GM21447 (cell line): ENCODE data around the gene ABCE1.

Experiments
- ATAC-seq: cut with Tn5 transposase; IDR thresholded peaks from one replicate; pipeline ENCODE4 v1.9.1; 2021; ENCODE audit not compliant: unreplicated experiment

The ABCE1 gene

DNA sequence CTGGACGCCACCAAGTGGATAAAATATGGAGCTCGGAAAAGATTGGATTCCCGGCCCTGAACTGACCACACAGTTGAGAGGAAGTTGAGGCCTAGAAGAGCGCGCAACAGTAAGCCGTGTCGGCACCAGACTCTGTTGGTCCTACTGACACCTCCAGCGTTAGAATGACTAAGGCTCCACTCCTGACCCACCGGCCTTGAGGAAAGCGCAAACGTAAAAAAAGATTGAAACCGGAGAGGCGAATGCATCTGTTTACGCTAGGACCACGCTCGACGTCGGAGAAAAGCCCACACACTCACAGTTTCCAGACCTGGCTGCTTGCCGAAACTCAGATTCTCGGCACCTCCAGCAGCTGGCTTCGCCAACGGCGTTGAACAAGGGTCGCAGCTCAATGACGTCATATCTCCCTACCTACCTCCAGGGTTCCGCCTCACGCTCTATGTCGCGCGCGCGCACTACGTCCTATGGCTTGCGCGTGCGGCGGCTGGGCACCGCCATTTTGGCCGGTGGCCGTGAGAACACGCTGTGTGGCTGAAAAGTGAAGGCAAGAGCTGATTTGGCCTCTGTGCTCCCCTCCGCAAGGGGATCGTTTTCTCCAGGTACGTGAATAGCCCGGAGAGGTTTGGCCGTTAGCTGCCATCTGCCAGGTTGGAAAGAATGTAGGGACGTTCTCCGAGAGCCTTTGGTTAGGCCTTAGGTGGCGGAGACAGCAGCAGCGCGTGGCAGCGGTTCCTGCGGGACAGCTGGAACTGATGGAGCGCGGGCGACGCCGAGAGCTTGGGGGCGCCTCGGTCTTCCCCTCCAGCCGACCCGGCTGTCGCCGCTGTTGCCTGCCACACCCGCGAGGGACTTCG, at the start of gene ABCE1, which contains the start of gene ANAPC10:
TSS of gene ABCE1 (plus strand) at position 491 of the 854 bp plus-strand sequence. CDS start 6,102 bp downstream, outside the sequence.
TSS of gene ANAPC10 (minus strand) at position 376 of the 854 bp plus-strand sequence. CDS start 2,097 bp downstream, outside the sequence.
- peak; percentile 77 for ATAC-seq

DNA sequence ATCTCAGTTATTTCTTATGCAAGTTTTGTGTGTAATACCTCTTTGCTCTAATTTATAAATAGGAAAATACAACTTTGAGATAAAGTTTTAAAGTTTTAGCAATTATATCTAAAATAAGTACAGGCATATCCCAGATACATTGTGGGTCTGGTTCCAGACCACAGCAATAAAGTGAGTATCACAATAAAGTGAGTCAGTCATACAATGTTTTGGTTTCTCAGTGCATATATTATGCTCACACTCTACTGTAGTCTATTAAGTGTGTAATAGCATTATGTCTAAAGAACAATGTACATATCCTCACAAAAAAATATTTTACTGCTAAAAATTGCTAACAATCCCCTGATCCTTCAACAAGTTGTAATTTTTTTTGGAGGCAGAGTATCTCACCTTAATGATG, 49.3 kb upstream of the ABCE1 start:
- no peak for ATAC-seq

DNA sequence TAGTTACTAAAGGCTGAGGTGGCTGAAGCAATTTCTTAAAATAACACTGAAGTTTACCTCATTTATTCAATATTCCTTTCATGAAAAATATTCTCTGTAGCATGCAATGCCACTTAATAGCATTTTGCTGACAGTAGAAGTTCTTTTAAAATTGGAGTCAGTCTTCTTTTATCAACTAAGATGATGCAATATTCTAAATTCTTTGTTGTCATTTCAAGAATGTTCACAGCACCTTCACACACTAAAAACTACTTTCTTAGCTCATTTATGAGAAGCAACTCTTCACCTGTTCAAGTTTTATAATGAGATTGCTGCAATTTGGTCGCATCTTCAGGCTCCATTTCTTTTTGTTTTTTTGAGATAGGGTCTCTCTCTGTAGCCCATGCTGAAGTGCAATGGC, 48.9 kb upstream of the ABCE1 start:
- ATAC-seq, result no peak

DNA sequence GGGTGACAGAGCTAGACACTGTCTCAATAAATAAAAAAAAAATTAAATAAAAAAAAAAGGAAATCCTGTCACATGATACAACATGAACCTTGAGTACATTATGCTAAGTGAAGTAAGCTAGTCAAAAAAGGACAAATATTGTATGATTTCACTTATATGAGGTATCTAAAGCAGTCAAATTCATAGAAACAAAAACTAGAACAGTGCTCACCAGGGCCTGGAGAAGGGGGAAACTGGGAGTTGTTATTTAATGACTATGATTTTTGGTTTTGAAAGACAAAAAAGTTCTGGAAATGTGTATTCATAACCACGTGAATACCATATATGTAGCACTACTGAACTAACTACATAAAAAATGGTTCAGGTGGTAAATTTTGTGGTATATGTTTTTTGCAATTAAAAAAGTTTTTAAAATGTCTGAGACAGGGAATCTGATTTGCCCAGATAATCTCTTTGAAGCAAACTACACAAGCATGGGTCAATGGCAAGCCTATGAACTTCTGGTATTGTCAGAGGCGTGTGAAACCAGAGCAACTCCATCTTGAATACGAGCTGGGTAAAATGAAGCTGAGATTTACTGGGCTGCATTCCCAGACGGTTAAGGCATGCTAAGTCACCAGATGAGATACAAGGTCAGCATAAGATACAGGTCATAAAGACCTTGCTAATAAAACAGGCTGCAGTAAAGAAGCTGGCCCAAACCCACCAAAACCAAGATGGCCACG, 42.4 kb upstream of the ABCE1 start:
- ATAC-seq, result no peak

DNA sequence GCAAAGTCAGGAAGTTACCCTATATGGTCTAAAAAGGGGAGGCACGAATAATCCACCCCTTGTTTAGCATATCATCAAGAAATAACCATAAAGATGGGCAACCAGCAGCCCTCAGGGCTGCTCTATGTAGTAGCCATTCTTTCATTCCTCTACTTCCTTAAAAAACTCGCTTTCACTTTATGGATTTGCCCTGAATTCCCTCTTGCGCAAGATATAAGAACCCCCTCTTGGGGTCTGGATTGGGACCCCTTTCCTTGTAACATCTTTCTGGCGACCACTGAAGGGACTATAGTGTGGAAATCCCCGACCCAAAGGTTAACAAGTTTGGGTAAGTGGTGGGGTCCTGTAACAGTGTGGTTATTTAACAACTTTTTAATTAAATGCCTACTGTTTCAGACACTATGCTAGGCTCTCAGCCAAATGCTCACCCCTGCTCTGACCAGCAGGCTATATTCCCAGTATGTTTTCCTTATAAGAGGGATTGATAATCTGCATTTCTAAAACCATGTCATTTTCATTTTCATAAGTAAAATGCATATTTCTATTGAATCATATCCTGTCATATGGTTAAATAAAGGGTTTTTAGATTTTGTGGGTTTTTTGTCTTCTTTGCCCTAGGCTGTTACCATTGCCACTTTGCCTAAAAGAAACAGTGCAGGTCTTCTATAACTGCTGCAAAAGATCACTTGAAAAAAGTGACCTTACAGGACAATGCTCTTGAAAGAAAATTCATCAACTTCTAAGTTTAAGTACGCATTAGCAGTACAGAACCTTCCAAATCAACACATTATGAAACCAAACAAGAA, 41.6 kb upstream of the ABCE1 start:
- ATAC-seq, result no peak

DNA sequence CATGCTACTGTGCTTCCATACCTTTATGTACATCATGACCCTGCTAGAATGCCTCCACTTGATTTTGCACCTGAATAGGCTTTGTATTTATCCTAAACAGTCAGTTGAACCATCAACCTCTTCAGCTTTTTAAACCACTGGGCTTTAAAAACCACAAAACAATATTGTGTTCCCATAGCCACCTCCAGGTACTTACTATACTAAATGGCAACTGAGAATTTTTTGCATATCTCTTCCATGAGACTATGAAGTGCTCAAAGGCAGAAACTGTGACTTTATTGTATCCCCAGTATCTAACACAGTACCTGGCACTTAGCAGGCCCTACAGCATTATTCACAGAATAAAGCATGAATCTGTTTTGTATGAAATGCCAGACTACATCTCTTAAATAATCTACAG, 39.9 kb upstream of the ABCE1 start:
- no peak for ATAC-seq

DNA sequence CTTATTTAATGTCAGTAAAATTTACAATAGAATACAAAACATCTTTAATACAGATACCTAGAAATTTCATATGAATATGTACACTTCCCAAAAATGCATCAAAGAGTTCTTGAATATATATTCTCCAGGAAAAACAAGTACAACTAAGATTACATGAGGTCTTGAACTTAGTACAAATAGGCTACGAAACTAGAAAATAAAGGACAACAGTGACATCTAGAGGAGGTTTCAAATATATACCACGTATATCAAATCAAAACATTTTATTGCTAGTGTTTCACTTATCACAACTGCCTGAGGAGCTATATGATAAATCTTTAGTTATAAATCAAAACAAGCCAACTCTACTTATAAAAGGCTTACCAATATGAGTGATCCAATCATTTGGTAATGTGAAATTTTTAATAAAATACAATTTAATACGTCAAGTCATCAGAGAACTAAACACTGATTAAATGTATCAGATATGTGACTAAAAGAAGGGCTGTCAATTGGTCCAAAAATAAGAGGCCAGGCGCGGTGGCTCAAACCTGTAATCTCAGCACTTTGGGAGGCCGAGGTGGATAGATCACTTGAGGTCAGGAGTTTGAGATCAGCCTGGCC, 36.7 kb upstream of the ABCE1 start:
- peak; percentile 67 for ATAC-seq

DNA sequence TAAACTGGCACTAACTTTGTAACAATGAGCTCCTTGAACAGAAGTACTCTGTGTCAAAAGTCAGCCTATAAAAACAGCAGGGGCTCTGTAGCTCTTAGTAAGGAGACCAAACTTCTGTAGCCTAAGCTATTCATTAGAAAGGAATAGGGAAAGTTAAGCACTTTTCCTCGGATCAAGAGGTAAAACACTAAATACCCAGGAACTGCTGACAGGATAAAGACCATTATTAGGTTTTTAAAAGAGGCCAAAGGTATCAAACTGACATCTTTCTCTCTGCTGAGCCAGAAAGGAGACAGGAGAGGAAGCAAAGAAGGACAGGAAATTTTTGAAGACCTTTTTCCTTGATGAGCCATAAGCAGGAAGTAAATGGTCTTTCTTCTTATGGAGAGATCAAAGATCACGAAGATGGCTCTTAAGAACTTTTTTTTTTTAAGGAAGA, 32.0 kb upstream of the ABCE1 start:
- ATAC-seq, result no peak

DNA sequence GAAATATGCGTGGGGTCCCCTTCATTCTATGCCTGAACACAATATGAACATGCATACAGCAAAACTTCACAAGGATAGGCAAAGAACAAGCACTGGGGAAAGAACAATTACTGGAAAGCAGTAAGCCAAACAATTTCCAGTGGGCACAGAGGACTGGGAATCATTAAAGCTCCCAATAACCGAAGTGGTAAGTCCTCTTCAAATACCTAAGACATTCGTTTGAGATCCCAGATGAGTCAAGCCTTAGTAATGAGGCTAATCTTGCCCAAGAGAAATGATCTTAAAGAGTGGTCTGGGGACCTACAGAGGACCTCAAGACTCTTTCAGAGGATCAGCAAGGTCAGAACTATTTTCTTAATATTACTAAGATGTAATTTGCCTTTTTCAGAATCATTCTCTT, 28.8 kb upstream of the ABCE1 start:
- no peak for ATAC-seq

DNA sequence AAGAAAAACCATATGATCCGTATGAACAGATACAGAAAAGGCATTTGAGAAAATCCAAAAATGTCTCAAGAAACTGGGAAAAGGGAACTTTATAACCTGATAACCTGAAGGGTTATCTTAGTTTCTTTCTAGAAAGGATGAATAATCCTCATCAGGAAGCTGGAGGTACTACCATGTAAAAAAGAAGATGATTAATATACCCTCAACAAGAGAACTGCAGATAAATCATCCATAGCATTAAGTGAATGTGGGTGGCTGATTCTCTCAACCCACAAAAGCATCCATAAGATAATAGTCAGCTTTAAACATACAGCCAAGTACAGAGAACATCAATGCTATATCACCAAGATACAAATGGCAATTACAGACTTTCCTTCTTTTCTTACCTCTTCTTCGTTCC, 26.6 kb upstream of the ABCE1 start:
- no peak for ATAC-seq

DNA sequence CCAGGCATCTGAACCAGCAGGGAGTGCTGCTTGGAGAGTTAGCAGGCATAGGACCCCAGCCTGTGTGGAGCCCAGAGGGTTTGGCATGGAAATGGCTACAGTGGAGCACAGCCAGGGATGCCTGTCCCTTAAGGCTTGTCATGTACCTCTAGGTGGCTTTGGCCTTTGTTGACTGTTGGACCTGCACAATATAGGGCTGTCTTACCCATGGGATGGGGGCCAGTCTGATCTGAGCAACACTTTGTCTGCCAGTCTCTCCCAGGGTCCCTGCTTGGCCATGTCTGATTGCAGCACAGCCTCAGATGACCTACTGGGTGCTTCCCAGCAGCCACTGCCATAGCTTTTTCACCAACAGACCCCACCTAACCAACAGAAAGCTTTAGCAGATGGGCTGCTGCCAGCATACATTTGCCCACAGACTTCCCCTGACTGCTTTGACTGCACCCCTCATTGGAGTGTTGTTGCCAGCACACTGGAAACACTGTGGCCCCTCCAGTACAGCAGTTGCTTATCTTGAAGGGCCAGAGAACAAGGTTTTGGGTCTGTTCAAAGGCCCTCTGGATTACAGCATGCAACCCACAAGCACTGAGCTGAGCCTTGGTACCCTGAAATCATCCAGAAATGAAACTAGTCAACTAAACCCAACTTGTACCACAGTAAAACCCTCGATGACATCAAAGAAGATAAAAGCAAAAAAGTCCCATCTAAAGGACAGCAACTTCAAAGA, 22.2 kb upstream of the ABCE1 start:
- ATAC-seq, result no peak

DNA sequence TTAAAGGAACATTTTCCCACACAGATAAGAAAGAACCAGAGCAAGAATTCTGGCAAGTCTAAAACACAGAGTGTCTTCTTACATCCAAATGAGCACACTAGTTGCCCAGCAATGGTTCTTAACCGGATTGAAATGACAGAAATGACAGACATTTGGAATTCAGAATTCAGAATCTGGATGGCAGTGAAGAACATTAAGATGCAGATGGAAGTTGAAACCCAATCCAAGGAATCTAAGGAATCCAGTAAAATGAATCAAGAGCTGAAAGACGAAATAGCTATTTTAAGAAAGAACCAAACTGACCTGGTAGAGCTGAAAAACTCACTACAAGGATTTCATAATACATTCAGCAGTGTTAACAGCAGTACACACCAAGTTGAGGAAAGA, 21.6 kb upstream of the ABCE1 start:
- no peak for ATAC-seq

DNA sequence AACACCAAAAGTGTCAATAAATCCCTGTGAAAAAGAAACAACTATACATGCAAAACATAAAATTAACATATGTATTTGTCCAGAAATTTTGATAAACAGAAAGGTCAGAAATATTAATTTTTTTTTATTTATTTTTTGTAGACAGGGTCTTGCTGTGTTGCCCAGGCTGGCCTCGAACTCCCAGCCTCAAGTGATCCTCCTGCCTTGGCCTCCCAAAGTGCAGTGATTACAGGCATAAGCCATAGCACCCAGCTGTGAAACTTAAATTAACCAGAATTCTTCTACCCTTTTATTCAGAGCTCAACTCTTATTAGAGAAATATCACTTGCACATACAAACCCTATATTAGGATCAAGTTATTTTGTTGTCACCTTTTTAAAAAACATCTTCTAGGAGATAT, 16.4 kb upstream of the ABCE1 start:
- no peak for ATAC-seq

DNA sequence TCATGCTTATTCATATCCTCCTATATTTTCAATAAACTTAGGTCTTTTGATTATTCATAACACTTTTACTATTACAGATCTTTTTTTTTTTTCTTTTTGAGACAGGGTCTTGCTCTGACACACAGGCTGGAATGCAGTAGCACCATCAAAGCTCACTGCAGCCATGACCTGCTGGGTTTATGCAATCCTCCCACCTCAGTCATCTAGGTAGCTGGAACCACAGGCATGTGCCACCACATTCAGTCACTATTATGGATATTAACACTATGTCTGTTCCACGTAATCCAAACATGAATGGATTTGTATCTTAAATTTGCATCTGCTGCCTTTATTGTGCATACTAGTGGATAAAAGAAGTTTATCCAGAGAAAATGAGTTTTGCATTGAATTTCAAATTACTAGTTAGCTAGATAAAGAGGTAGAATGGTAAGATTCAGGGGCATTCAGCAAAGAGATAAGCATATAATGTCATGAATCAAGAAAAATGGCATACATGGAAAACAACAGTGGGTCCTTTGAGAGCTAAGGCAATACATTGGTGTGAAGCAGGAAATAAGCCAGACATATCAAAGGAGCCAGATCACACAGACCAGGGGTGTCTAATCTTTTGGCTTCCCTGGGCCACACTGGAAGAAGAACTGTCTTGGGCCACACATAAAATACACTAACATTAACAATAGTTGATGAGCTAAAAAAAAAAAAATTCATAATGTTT, 14.1 kb upstream of the ABCE1 start:
- ATAC-seq, result no peak

DNA sequence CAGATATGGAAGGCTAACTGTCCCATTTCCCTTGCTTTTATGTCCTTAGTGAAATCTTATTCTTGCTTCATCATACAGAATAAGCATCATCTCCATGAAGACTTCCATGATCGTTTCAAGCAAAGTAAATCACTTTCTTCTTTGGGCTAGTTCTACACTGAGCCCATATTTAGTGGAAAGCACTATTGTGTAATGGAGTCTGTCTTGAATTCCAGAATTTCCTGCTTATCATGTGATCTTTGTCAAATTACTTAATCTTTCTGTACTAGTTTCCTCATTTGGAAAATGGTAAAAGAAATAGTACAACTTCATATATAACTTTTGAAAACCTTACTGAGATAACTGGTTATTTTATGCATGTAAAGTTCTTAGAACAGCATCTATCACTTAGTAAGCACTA, 7.7 kb upstream of the ABCE1 start:
- no peak for ATAC-seq

DNA sequence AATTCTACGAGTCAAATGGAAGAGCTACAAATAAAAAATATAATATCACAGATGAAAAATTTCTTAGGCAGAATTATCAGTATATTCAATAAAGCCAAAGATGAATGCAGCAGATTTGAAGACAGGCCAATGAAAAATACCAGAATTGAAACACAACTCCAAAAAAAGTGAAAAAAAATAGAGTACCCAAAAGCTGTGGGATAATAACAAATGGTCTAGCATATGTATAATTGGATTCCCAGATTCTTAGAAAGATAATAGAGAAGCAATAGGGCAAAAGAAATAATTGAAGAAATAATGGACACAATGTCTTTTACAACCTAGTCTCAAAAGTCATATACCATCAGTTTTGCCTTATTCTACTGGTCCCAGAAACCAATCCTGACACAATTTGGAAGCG, 4.5 kb upstream of the ABCE1 start:
- ATAC-seq, result no peak

DNA sequence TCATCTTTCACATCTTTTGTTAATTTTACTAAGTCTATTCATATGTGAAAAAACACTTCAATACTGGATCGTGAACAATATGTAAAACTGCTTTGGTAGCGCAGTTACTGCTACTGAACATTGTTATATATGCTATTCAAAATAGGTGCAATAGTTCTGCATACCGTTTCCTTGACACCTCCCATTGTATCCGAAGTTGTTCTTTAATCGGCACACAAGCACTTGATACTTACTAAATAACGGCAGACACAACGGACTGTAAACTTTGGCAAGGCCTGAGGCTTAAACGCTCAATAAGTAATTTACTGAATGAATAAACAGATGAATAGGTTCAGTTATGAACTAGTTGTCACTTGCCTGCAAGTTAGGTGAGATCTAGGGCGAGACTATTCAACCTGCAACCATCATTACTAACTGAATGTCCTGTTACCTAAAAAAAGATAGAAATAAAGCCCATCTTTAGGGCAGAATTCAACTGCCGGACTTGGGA, 735 bp upstream of the ABCE1 start:
- ATAC-seq, result peak; percentile 0

DNA sequence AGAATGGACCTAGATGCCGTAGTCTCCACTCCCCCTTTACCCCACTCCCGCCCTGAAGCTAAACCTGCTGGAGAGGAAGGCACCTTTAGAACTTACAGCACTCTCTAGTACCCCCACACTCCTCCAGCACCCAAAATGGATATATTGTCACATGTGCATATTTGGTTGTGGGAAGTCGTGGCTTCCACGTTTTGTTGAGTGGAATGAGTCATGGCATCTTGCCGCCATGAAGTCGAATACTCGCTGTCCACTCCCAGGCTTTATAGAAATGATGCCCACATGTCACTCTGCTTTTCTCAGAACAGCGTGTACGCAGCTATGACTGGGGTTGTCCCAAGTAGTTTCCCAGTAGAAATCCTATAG, 545 bp downstream of the ABCE1 start:
- peak; percentile 17 for ATAC-seq

DNA sequence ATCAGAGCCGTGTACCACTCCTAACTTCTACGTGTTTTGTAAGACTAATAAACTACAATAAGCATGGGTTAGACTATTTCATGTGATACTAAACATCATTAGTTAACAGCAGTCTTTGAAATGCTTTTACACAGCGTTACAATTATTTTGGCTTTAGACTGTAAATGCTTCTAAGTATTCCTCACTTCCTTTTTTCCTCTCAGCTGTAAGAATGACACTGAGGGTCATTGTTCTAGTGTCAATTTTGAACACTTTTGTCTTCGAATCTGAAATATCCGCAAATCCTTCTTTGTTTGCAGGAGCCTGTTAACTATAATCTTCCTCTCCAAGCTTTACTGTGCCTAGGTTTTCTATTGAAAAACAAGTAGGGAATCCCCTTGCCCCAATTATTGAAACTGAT, 1.5 kb downstream of the ABCE1 start:
- no peak for ATAC-seq

DNA sequence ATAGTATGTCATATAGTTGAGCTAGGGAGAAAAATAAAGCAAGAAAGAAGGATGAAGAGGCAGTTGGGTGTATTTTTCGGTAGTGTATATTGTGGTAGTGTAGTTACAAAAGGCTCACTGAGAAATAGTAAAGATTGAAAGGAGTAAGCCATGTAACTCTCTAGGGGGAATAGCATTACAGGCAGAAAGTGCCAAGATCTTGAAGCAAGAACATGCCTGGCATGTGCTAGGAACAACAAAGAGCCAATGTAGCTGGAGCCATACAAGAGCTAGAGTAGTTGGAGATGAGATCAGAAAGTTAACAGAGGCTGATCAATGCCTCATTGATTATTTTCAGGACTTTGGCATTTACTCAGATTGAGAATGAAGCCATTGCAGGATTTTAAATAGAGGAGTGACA, 3.0 kb downstream of the ABCE1 start:
- no peak for ATAC-seq
